ENCODE results near the gene BMERB1.

The BMERB1 gene

GRCh38 chr16:15530085-15530484 lies 95.7 kb downstream of the BMERB1 start:
- TF ChIP-seq CTCF (IDR thresholded peaks at IDR 0.05; ENCODE audit: control insufficient read depth, extremely low read depth, insufficient read depth) = no peak
- DNase-seq (ENCODE audit: low read depth) = no peak
- no peak overlapping the region for H3K4me3 ChIP-seq (ENCODE audit: low read depth, low read length)

GRCh38 chr16:15532825-15533224 lies 98.4 kb downstream of the BMERB1 start:
- H3K4me3 ChIP-seq (ENCODE audit: low read depth, low read length) = no peak overlapping the region
- no peak for TF ChIP-seq CTCF (IDR thresholded peaks at IDR 0.05; ENCODE audit: control insufficient read depth, extremely low read depth, insufficient read depth)
- DNase-seq (ENCODE audit: low read depth) = no peak

- no peak for TF ChIP-seq CTCF (IDR thresholded peaks at IDR 0.05; ENCODE audit: control insufficient read depth, extremely low read depth, insufficient read depth)
- no peak for DNase-seq (ENCODE audit: low read depth)
- H3K4me3 ChIP-seq (ENCODE audit: low read depth, low read length) = no peak overlapping the region
Measured at GRCh38 chr16:15533386-15533785, 99.0 kb downstream of the BMERB1 start.

GRCh38 chr16:15535772-15536171 lies 101.4 kb downstream of the BMERB1 start:
- no peak overlapping the region for H3K4me3 ChIP-seq (ENCODE audit: low read depth, low read length)
- TF ChIP-seq CTCF (IDR thresholded peaks at IDR 0.05; ENCODE audit: control insufficient read depth, extremely low read depth, insufficient read depth) = no peak
- DNase-seq (ENCODE audit: low read depth) = no peak

- H3K4me3 ChIP-seq (ENCODE audit: low read depth, low read length) = no peak overlapping the region
- no peak for DNase-seq (ENCODE audit: low read depth)
- no peak for TF ChIP-seq CTCF (IDR thresholded peaks at IDR 0.05; ENCODE audit: control insufficient read depth, extremely low read depth, insufficient read depth)
Measured at GRCh38 chr16:15536843-15537242, 102.5 kb downstream of the BMERB1 start.

- DNase-seq (ENCODE audit: low read depth) = no peak
- no peak overlapping the region for H3K4me3 ChIP-seq (ENCODE audit: low read depth, low read length)
- no peak for TF ChIP-seq CTCF (IDR thresholded peaks at IDR 0.05; ENCODE audit: control insufficient read depth, extremely low read depth, insufficient read depth)
Measured at GRCh38 chr16:15538507-15538906, 104.1 kb downstream of the BMERB1 start.

GRCh38 chr16:15539197-15539596 lies 104.8 kb downstream of the BMERB1 start:
- no peak for TF ChIP-seq CTCF (IDR thresholded peaks at IDR 0.05; ENCODE audit: control insufficient read depth, extremely low read depth, insufficient read depth)
- H3K4me3 ChIP-seq (ENCODE audit: low read depth, low read length) = no peak overlapping the region
- DNase-seq (ENCODE audit: low read depth) = no peak

Data from LNCaP clone FGC (cell line).